ENCODE results near the gene ALKBH1.
"Not testable (repeated sequence)": the region's sequence is repeated elsewhere in the genome, so short reads cannot be mapped to it uniquely, and the experiment has no call there.

- not testable (repeated sequence) for TF ChIP-seq CTCF (IDR thresholded peaks at IDR 0.05; ENCODE audit: insufficient read depth, low read depth, low read length); EZH2 (IDR thresholded peaks at IDR 0.05; ENCODE audit: insufficient read depth, low read length)
Measured at GRCh38 chr14:77635869-77636268, 72.0 kb downstream of the ALKBH1 start.
